Heart left ventricle (tissue), 16 donors: ENCODE results near the gene PHLDA2. TPM values are rescaled to one million over a fixed set of nuclear protein-coding genes. Genes with fewer than 3 reads are reported as not detected.

Experiments used
- ATAC-seq, 4 donors: fragments of 200-7000 bp; cut with Tn5 transposase; one replicate each; pipeline ENCODE4 v1.9.1; 2020 to 2022; ENCODE audit warnings: moderate library complexity in 4 of 4, mild to moderate bottlenecking in 3 of 4, moderate number of reproducible peaks in 1 of 4
- DNase-seq, 5 donors: peaks; one replicate each; pipeline ENCODE4 v3.0.0-alpha.2; 2020
- H3K27ac ChIP-seq, 12 donors: fragments of 200-600 bp; sonication (generic) in 4 of 12; one replicate each; pipeline versions ENCODE4 v1.5.0 to v1.8.0; 2016 to 2022; ENCODE audit warnings: mild to moderate bottlenecking in 2 of 12
- H3K27me3 ChIP-seq, 9 donors: fragments of 200-600 bp; sonication (generic) in 2 of 9; one replicate each; pipeline versions ENCODE4 v1.5.1 to v1.8.0; 2016 to 2022; ENCODE audit warnings: mild to moderate bottlenecking in 3 of 9
- H3K36me3 ChIP-seq, 9 donors: fragments of 200-600 bp; sonication (generic) in 2 of 9; one replicate each; pipeline versions ENCODE4 v1.5.0 to v1.8.0; 2018 to 2022; ENCODE audit warnings: mild to moderate bottlenecking in 2 of 9
- H3K4me1 ChIP-seq, 12 donors: fragments of 200-600 bp; sonication (generic) in 4 of 12; one replicate each; pipeline versions ENCODE4 v1.5.0 to v1.8.0; 2016 to 2022; ENCODE audit warnings: mild to moderate bottlenecking in 3 of 12
- H3K4me3 ChIP-seq, 12 donors: fragments of 200-600 bp; sonication (generic) in 4 of 12; one replicate each; pipeline versions ENCODE4 v1.5.0 to v1.8.0; 2017 to 2022; ENCODE audit warnings: mild to moderate bottlenecking in 9 of 12, moderate library complexity in 4 of 12
- H3K9me3 ChIP-seq, 12 donors: fragments of 200-600 bp; sonication (generic) in 4 of 12; one replicate each; pipeline versions ENCODE4 v1.5.0 to v1.8.0; 2016 to 2022; ENCODE audit warnings: mild to moderate bottlenecking in 1 of 12
- CTCF ChIP-seq, 12 donors: fragments of 200-600 bp; sonication (generic) in 4 of 12; IDR thresholded peaks; one replicate each; pipeline versions ENCODE4 v1.5.0 to v1.8.0; 2018 to 2022; ENCODE audit warnings: antibody characterized with exemption in 12 of 12, mild to moderate bottlenecking in 5 of 12
- POLR2A ChIP-seq, 2 donors: fragments of 450-650 bp; IDR thresholded peaks; one replicate each; pipeline ENCODE4 v1.6.1; 2017; ENCODE audit warnings: antibody characterized with exemption in 2 of 2, mild to moderate bottlenecking in 2 of 2, moderate library complexity in 2 of 2
- WGBS, 4 donors: extraction: QIAGEN DNeasy Blood & Tissue Kit in 2 of 4; methylation state at CpG; one replicate each; pipeline versions ENCODE4 v1.1.5 to v1.1.7; 2013 to 2018; 5-methylcytosine and 5-hydroxymethylcytosine counted together
- intact Hi-C, 10 donors: fragments of 100-400 bp; cut with DNase I; formaldehyde crosslinking; loops; one replicate each; pipeline versions ENCODE4 v1.11.1 to v1.14.2; 2022
- polyA plus RNA-seq, 2 donors: library from polyadenylated mRNA; stranded (reverse); fragments of 200-250 nt; gene quantifications; one replicate each; pipeline ENCODE4 v1.2.3, GENCODE V29; 2013
- total RNA-seq, 9 donors: library from RNA; depleted of rRNA in 2 of 9; stranded (reverse); fragments of >200 nt in 2 of 9; fragmentation: NEBNext Ultra II Directional in 3 of 9; extraction: Animal tissue kit (Norgen Biotek cat#: 25700) in 3 of 9; gene quantifications; one replicate each; pipeline versions ENCODE4 v1.1.0 to v1.2.4, GENCODE V29; 2016 to 2023
- donor health status: ischemic (EF 13 %, LVEDD 7.1; RV severe dilation, severe dysfunction).
- donor health status: healthy with polysubstance abuse.
- donor health status: DM: no; HTN: yes; CAD: no.
- donor health status: DM: no; HTN: no; CAD: no.
- donor health status: ischemic (EF 25% LVEDD 6.9; RV normal size, moderate dysfunction).
- donor health status: ischemic (EF 25% LVEDD 5.7; RV mildly dilated, moderate dysfunction).
- donor health status: healthy.
- donor health status: DM: yes; HTN: yes; CAD: no.
- donor health status: ischemic (EF 35%, LVEDD 5.7; RV mildly dilated, moderate dysfunction).
- donor health status: nonischemic (EF 11% LVEDD 7.7; RV severe dilation, severe dysfunction).
- donor health status: DM: yes; HTN: yes; CAD: no.
- donor health status: PGD.
- donor health status: ischemic (EF 29% LVEDD 5.4; RV normal size, mild dysfunction).
- donor health status: nonischemic (EF 23%, LVEDD 6.1; RV moderate dilation, normal function).

Gene PHLDA2
- total and polyA plus RNA-seq, 11 donors, result 0.40 to 9.2 (median 1.0) TPM; not detected in 2

- TF ChIP-seq CTCF (IDR thresholded peaks at IDR 0.05), result no peak
- TF ChIP-seq POLR2A (IDR thresholded peaks at IDR 0.05), result no peak
- Histone ChIP-seq H3K36me3 (no peaks in the 10 kb centered on the region), H3K4me1 (peaks cover 0 to 25% (median 7%) of the 10 kb centered on the region in 12 donors), H3K27ac (peak overlapping the region in 1 of 12 donors; percentile 27), H3K27me3 (peaks cover 0 to 23% (median 15%) of the 10 kb centered on the region in 9 donors), H3K9me3 (no peaks in the 10 kb centered on the region), H3K4me3 (no peak overlapping the region)
- ATAC-seq (no peak), DNase-seq (no peak)
- intact Hi-C loops, result no loop called here
- WGBS, 4 donors, result 79 to 89% (median 83%) methylated on average over 15 to 22 of the region's 22 CpGs
Measured at GRCh38 chr11:2923446-2924375, 5.5 kb downstream of the PHLDA2 start.

- ATAC-seq (no peak), DNase-seq (no peak)
- no peaks in the 10 kb centered on the region for H3K9me3 ChIP-seq
- peaks cover 0 to 18% (median 1%) of the 10 kb centered on the region in 12 donors for H3K4me1 ChIP-seq
- H3K4me3 ChIP-seq, result no peak overlapping the region
- 71 to 90% (median 84%) methylated on average over 3 of the region's 3 CpGs for WGBS, 4 donors
- H3K36me3 ChIP-seq, result no peaks in the 10 kb centered on the region
- intact Hi-C loops, result no loop called here
- TF ChIP-seq CTCF (IDR thresholded peaks at IDR 0.05), result no peak
- TF ChIP-seq POLR2A (IDR thresholded peaks at IDR 0.05), result no peak
- peaks cover 0 to 12% (median 5%) of the 10 kb centered on the region in 9 donors for H3K27me3 ChIP-seq
- no peak overlapping the region for H3K27ac ChIP-seq
Measured at GRCh38 chr11:2922655-2923054, 6.6 kb downstream of the PHLDA2 start.

GRCh38 chr11:2921742-2922493, 7.3 kb downstream of the PHLDA2 start:
- Histone ChIP-seq H3K27ac (no peak overlapping the region), H3K4me3 (no peak overlapping the region), H3K36me3 (no peaks in the 10 kb centered on the region), H3K4me1 (peaks cover 0 to 18% (median 0%) of the 10 kb centered on the region in 12 donors), H3K27me3 (peaks cover 0 to 6% (median 0%) of the 10 kb centered on the region in 9 donors), H3K9me3 (no peaks in the 10 kb centered on the region)
- ATAC-seq (no peak), DNase-seq (no peak)
- TF ChIP-seq CTCF (IDR thresholded peaks at IDR 0.05) (no peak), POLR2A (IDR thresholded peaks at IDR 0.05) (no peak)
- intact Hi-C loops, result no loop called here
- WGBS, 4 donors, result 87 to 100% (median 88%) methylated on average over 2 to 28 of the region's 29 CpGs

GRCh38 chr11:2921261-2921660, 8.0 kb downstream of the PHLDA2 start:
- Histone ChIP-seq H3K27me3 (no peaks in the 10 kb centered on the region), H3K36me3 (no peaks in the 10 kb centered on the region), H3K27ac (no peak overlapping the region), H3K4me1 (peaks cover 0 to 23% (median 0%) of the 10 kb centered on the region in 12 donors), H3K4me3 (no peak overlapping the region), H3K9me3 (no peaks in the 10 kb centered on the region)
- intact Hi-C loops, result no loop called here
- no peak for TF ChIP-seq POLR2A (IDR thresholded peaks at IDR 0.05)
- no peak for TF ChIP-seq CTCF (IDR thresholded peaks at IDR 0.05)
- 79 to 89% (median 86%) methylated on average over 5 to 15 of the region's 16 CpGs for WGBS, 4 donors
- ATAC-seq (no peak), DNase-seq (no peak)
